BLaER1 treated with 17β-estradiol and CSF1 and Interleukin-3, amounts not matched to agents 10 nM and 100 nM (cell line): ENCODE measurements around the gene GCK.

Experiments
- H3K27ac ChIP-seq, 11 experiments: shearing (Covaris generic); formaldehyde crosslinking; 2 replicates each; pipeline ENCODE4 v1.8.1; 2022
- H3K27me3 ChIP-seq, 11 experiments: shearing (Covaris generic); formaldehyde crosslinking; 2 replicates each; pipeline ENCODE4 v1.8.1; 2022
- H3K36me3 ChIP-seq, 11 experiments: shearing (Covaris generic); formaldehyde crosslinking; 2 replicates each; pipeline ENCODE4 v1.8.1; 2022
- H3K4me1 ChIP-seq, 10 experiments: shearing (Covaris generic); formaldehyde crosslinking; 2 replicates each; pipeline ENCODE4 v1.8.1; 2022
- H3K4me2 ChIP-seq, 11 experiments: shearing (Covaris generic); formaldehyde crosslinking; 2 replicates each; pipeline ENCODE4 v1.8.1; 2022
- H3K4me3 ChIP-seq, 10 experiments: shearing (Covaris generic); formaldehyde crosslinking; 2 replicates each; pipeline ENCODE4 v1.8.1; 2022
- H3K9ac ChIP-seq, 11 experiments: shearing (Covaris generic); formaldehyde crosslinking; 2 replicates each; pipeline ENCODE4 v1.8.1; 2022
- H3K9me3 ChIP-seq, 11 experiments: shearing (Covaris generic); formaldehyde crosslinking; replicated peaks in 1 of 11; 2 replicates each; pipeline ENCODE4 v1.8.1; 2022
- H4K20me1 ChIP-seq, 11 experiments: shearing (Covaris generic); formaldehyde crosslinking; 2 replicates each; pipeline ENCODE4 v1.8.1; 2022
- Cebpa-rat ChIP-seq, 11 experiments: shearing (Covaris generic); IDR thresholded peaks; 2 replicates each; pipeline ENCODE4 v1.8.1; 2022

GCK gene

DNA sequence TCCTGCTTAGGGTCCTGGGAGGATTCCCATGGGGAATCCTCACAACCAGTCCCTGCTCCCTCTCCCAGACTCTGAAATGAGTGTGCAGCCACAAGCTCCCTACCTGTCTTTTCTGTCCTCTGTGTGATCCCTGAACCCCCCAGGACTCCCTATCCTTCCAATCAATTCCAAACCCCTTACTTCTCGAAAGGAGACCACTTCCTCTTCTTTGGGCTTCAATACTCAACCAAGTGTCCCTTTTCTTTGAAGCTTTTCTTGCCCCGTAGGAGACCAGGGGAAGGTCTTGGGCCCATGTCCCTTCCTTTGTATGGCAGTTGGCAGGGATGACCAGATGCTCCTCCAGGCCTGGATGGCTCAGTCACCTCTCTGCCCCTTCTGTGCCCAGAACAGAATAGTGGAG is 83.4 kb downstream of the GCK start:
- Histone ChIP-seq H3K4me2 (peak overlapping the region; percentile 82 to 98 (median 92)), H3K36me3 (peaks cover 13 to 51% (median 47%) of the 10 kb centered on the region in 11 experiments), H3K4me3 (peak overlapping the region; percentile 48 to 84 (median 72)), H4K20me1 (peaks cover 0 to 63% (median 59%) of the 10 kb centered on the region in 11 experiments; a peak in 18 of 22 replicates), H3K27ac (peak overlapping the region in 8 of 11 experiments; percentile 77 to 97 (median 84); a peak in 16 of 22 replicates), H3K9me3 (no peaks in the 10 kb centered on the region), H3K4me1 (peaks cover 48 to 77% (median 63%) of the 10 kb centered on the region in 10 experiments), H3K9ac (peak overlapping the region; percentile 75 to 89 (median 83); a peak in 20 of 22 replicates), H3K27me3 (no peaks in the 10 kb centered on the region; a peak in 1 of 22 replicates)
- no peak for TF ChIP-seq Cebpa-rat (IDR thresholded peaks at IDR 0.05)

- Histone ChIP-seq H3K9ac (peak overlapping the region; percentile 75 to 89 (median 83)), H3K27ac (peak overlapping the region; percentile 38 to 97 (median 83); a peak in 20 of 22 replicates)
These were observed 84.1 kb downstream of the GCK start for GRCh38 chr7:44104860-44105771.

GRCh38 chr7:44103923-44104859 is 85.0 kb downstream of the GCK start, which contains the start of gene AEBP1:
AEBP1 (plus strand) TSS chr7:44104345; CDS start chr7:44104666, 321 bp downstream.
- Histone ChIP-seq H3K4me3 (peak within 1 kb of the TSS; percentile 48 to 84 (median 72)), H3K4me2 (peak within 1 kb of the TSS; percentile 82 to 98 (median 94))

More at GRCh38 chr7:44104860-44105771, 84.1 kb downstream of the GCK start:
- H3K4me1 ChIP-seq: peaks cover 55 to 80% (median 70%) of the 10 kb centered on the region in 10 experiments
- H4K20me1 ChIP-seq: peaks cover 0 to 56% (median 52%) of the 10 kb centered on the region in 11 experiments; a peak in 18 of 22 replicates
- peaks cover 8 to 44% (median 40%) of the 10 kb centered on the region in 11 experiments; a peak in 21 of 22 replicates for H3K36me3 ChIP-seq
- H3K4me3 ChIP-seq: peak overlapping the region; percentile 48 to 84 (median 72)
- no peaks in the 10 kb centered on the region for H3K9me3 ChIP-seq
- H3K27me3 ChIP-seq: no peaks in the 10 kb centered on the region; a peak in 1 of 22 replicates
- peak overlapping the region; percentile 82 to 98 (median 92) for H3K4me2 ChIP-seq
- peak in 4 of 11 experiments; percentile 19 to 61 (median 35); a peak in 3 of 22 replicates for TF ChIP-seq Cebpa-rat (IDR thresholded peaks at IDR 0.05)

GRCh38 chr7:44103566-44103922 is 85.7 kb downstream of the GCK start:
- peak overlapping the region in 9 of 11 experiments; percentile 25 to 97 (median 91); a peak in 17 of 22 replicates for H3K27ac ChIP-seq
- TF ChIP-seq Cebpa-rat (IDR thresholded peaks at IDR 0.05): no peak
- H3K27me3 ChIP-seq: no peaks in the 10 kb centered on the region; a peak in 1 of 22 replicates
- H3K36me3 ChIP-seq: peaks cover 4 to 28% (median 26%) of the 10 kb centered on the region in 11 experiments; a peak in 19 of 22 replicates
- H3K4me3 ChIP-seq: peak overlapping the region in 9 of 10 experiments; percentile 27 to 84 (median 73); a peak in 16 of 20 replicates
- H4K20me1 ChIP-seq: peaks cover 0 to 40% (median 38%) of the 10 kb centered on the region in 11 experiments; a peak in 18 of 22 replicates
- no peaks in the 10 kb centered on the region for H3K9me3 ChIP-seq
- H3K4me2 ChIP-seq: peak overlapping the region; percentile 81 to 97 (median 91)
- H3K9ac ChIP-seq: peak overlapping the region in 10 of 11 experiments; percentile 32 to 89 (median 82); a peak in 18 of 22 replicates
- peaks cover 67 to 91% (median 83%) of the 10 kb centered on the region in 10 experiments for H3K4me1 ChIP-seq

More at GRCh38 chr7:44103923-44104859, 85.0 kb downstream of the GCK start, which contains the start of gene AEBP1:
- H3K4me1 ChIP-seq: peaks cover 65 to 89% (median 79%) of the 10 kb centered on the region in 10 experiments
- peak within 1 kb of the TSS; percentile 75 to 89 (median 83) for H3K9ac ChIP-seq
- peaks cover 0 to 47% (median 43%) of the 10 kb centered on the region in 11 experiments; a peak in 18 of 22 replicates for H4K20me1 ChIP-seq
- no peaks in the 10 kb centered on the region; a peak in 1 of 22 replicates for H3K27me3 ChIP-seq
- H3K27ac ChIP-seq: peak within 1 kb of the TSS; percentile 38 to 97 (median 89); a peak in 20 of 22 replicates
- TF ChIP-seq Cebpa-rat (IDR thresholded peaks at IDR 0.05): no peak
- H3K36me3 ChIP-seq: peaks cover 4 to 35% (median 31%) of the 10 kb centered on the region in 11 experiments; a peak in 19 of 22 replicates
- H3K9me3 ChIP-seq: no peaks in the 10 kb centered on the region

GRCh38 chr7:44102846-44103565 is 86.2 kb downstream of the GCK start:
- Histone ChIP-seq H3K36me3 (peaks cover 4 to 23% (median 21%) of the 10 kb centered on the region in 11 experiments; a peak in 19 of 22 replicates), H3K4me3 (peak overlapping the region in 5 of 10 experiments; percentile 72 to 84 (median 76); a peak in 9 of 20 replicates), H3K9ac (peak overlapping the region in 8 of 11 experiments; percentile 1 to 89 (median 80); a peak in 12 of 22 replicates), H3K9me3 (no peaks in the 10 kb centered on the region), H3K27me3 (no peaks in the 10 kb centered on the region; a peak in 1 of 22 replicates), H4K20me1 (peaks cover 0 to 35% (median 32%) of the 10 kb centered on the region in 11 experiments; a peak in 18 of 22 replicates), H3K27ac (peak overlapping the region in 8 of 11 experiments; percentile 84 to 97 (median 91); a peak in 14 of 22 replicates), H3K4me1 (peaks cover 73 to 92% (median 88%) of the 10 kb centered on the region in 10 experiments), H3K4me2 (peak overlapping the region; percentile 81 to 97 (median 91))
- TF ChIP-seq Cebpa-rat (IDR thresholded peaks at IDR 0.05): no peak

DNA sequence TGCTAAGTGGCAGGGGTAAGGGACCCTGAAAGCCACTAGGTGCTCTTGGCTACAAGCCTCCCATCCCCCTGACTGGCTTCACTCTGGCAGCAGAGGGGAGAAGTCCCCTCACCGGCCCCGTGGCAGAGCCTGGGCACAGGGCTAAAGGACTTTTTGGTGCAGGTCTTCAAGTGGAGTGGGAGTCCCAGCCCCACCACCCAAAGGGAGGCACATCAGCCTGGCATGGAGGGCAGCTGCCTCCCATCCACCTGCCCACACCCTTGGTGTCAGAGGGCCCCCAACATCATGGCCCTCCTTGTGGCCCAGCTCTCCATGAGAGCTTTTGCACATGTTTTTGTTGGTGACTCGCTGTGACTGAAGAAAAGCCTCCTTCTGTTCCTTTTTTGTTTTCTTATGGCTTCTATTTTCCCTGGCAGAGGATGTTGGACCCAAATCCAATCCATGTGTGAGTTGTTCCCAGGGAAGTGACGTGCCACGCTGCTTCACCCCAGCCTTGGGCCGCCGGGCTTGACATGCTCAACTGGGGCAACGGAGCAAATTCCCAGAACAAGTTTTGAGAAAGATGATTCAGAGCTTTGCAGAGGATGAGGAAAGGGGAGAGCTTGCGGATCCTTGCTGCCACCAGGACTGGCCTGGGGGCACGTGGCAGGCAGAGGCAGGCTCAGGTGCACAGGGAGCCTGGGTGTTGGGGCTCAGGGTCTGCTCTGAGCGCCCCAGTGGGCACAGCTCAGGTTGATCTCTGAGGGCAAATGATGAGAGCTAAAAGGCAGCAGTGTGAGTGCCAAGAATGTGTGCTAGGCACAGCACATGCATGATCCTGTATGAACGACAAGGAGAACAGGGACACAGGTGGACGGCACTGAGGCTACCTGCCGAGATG is 87.0 kb downstream of the GCK start:
- peaks cover 81 to 93% (median 90%) of the 10 kb centered on the region in 10 experiments for H3K4me1 ChIP-seq
- H4K20me1 ChIP-seq: peaks cover 0 to 27% (median 24%) of the 10 kb centered on the region in 11 experiments; a peak in 18 of 22 replicates
- TF ChIP-seq Cebpa-rat (IDR thresholded peaks at IDR 0.05): no peak
- H3K4me3 ChIP-seq: peak overlapping the region in 3 of 10 experiments; percentile 3 to 84 (median 76); a peak in 4 of 20 replicates
- H3K27me3 ChIP-seq: no peaks in the 10 kb centered on the region; a peak in 1 of 22 replicates
- peak overlapping the region in 9 of 11 experiments; percentile 84 to 97 (median 91); a peak in 18 of 22 replicates for H3K27ac ChIP-seq
- H3K4me2 ChIP-seq: peak overlapping the region; percentile 81 to 97 (median 91)
- H3K9me3 ChIP-seq: no peaks in the 10 kb centered on the region
- peaks cover 0 to 15% (median 13%) of the 10 kb centered on the region in 11 experiments; a peak in 18 of 22 replicates for H3K36me3 ChIP-seq
- peak overlapping the region in 9 of 11 experiments; percentile 1 to 89 (median 79); a peak in 12 of 22 replicates for H3K9ac ChIP-seq
